Stimulated activated naive CD8-positive, alpha-beta T cell treated with anti-CD3 and anti-CD28 coated beads, Interleukin-15, amount 100 ng/mL, for 72 hours (primary cell): ENCODE results near the gene NCBP1.
A peak's percentile ranks its signal among the peaks of the same experiment; 100 is the strongest.
"Not testable (repeated sequence)": the region's sequence is repeated elsewhere in the genome, so short reads cannot be mapped to it uniquely, and the experiment has no call there.

Source experiments
- ATAC-seq: fragments of 150-1000 bp; cut with Tn5 transposase; 2 replicates; pipeline ENCODE4 v1.10.0; 2021; ENCODE audit warnings: mild to moderate bottlenecking, moderate library complexity
- DNase-seq, 2 donors: peaks; one replicate each; pipeline ENCODE4 v3.0.0; 2021 to 2022
- H3K27ac Mint-ChIP-seq, 2 donors: one replicate each; pipeline ENCODE4 v1.8.0; 2022; ENCODE audit warnings: mild to moderate bottlenecking in 2 of 2, mixed read lengths in 2 of 2, moderate library complexity in 2 of 2
- H3K27me3 Mint-ChIP-seq: one replicate; pipeline ENCODE4 v1.8.0; 2022; ENCODE audit warnings: mixed read lengths
- H3K4me1 Mint-ChIP-seq: one replicate; pipeline ENCODE4 v1.8.0; 2022; ENCODE audit warnings: mild to moderate bottlenecking, mixed read lengths
- H3K4me3 Mint-ChIP-seq, 2 donors: one replicate each; pipeline ENCODE4 v1.8.0; 2022; ENCODE audit warnings: mild to moderate bottlenecking in 2 of 2, mixed read lengths in 2 of 2, moderate library complexity in 1 of 2
- H3K9me3 Mint-ChIP-seq, 2 donors: one replicate each; pipeline ENCODE4 v1.8.0; 2022; ENCODE audit warnings: mixed read lengths in 2 of 2

The NCBP1 gene

GRCh38 chr9:97632985-97633858 is at the start of gene NCBP1, which contains the start of gene TSTD2:
Gene NCBP1, plus strand, starts transcription at chr9:97633821. Its CDS starts 61 bp downstream, at chr9:97633882.
Gene TSTD2, minus strand, starts transcription at chr9:97633368. Its CDS starts 5,806 bp downstream, at chr9:97627562.
- Mint-ChIP-seq H3K9me3 (no peaks in the 10 kb centered on the region), H3K27me3 (no peaks in the 10 kb centered on the region), H3K4me3 (peak within 1 kb of the TSS; percentile 91 to 98), H3K27ac (peak within 1 kb of the TSS; percentile 98), H3K4me1 (peaks cover 66% of the 10 kb centered on the region)
- ATAC-seq = peak; percentile 93
- peak; percentile 98 for DNase-seq

DNA sequence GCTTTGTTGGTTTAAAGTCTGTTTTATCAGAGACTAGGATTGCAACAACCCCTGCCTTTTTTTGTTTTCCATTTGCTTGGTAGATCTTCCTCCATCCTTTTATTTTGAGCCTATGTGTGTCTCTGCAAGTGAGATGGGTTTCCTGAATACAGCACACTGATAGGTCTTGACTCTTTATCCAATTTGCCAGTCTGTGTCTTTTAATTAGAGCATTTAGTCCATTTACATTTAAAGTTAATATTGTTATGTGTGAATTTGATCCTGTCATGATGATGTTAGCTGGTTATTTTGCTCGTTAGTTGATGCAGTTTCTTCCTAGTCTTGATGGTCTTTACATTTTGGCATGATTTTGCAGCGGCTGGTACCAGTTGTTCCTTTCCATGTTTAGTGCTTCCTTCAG is 48.8 kb upstream of the NCBP1 start:
- not testable (repeated sequence) for H3K27ac Mint-ChIP-seq
- peaks cover 0 to 14% of the 10 kb centered on the region in 2 donors for H3K9me3 Mint-ChIP-seq

GRCh38 chr9:97586909-97587308 is 46.7 kb upstream of the NCBP1 start:
- not testable (repeated sequence) for DNase-seq, ATAC-seq, H3K4me3 Mint-ChIP-seq, H3K4me1 Mint-ChIP-seq, H3K27ac Mint-ChIP-seq, H3K27me3 Mint-ChIP-seq
- H3K9me3 Mint-ChIP-seq = peaks cover 0 to 11% of the 10 kb centered on the region in 2 donors

More for the DNA sequence above, 48.8 kb upstream of the NCBP1 start:
- not testable (repeated sequence) for H3K27me3 Mint-ChIP-seq, H3K4me1 Mint-ChIP-seq, DNase-seq, ATAC-seq, H3K4me3 Mint-ChIP-seq

- H3K27ac Mint-ChIP-seq = no peak overlapping the region
- H3K4me1 Mint-ChIP-seq = no peaks in the 10 kb centered on the region
- no peak for ATAC-seq
- no peak for DNase-seq
- no peak overlapping the region for H3K4me3 Mint-ChIP-seq
- H3K27me3 Mint-ChIP-seq = peaks cover 7% of the 10 kb centered on the region
- H3K9me3 Mint-ChIP-seq = peaks cover 0 to 11% of the 10 kb centered on the region in 2 donors
Observed at GRCh38 chr9:97591535-97591934, 42.1 kb upstream of the NCBP1 start.

GRCh38 chr9:97592126-97592525 is 41.5 kb upstream of the NCBP1 start:
- ATAC-seq = no peak
- H3K4me1 Mint-ChIP-seq = no peaks in the 10 kb centered on the region
- H3K4me3 Mint-ChIP-seq = no peak overlapping the region
- no peak overlapping the region for H3K27ac Mint-ChIP-seq
- H3K9me3 Mint-ChIP-seq = peaks cover 0 to 6% of the 10 kb centered on the region in 2 donors
- peaks cover 7% of the 10 kb centered on the region for H3K27me3 Mint-ChIP-seq
- DNase-seq = no peak

- DNase-seq = no peak
- ATAC-seq = no peak
- H3K27me3 Mint-ChIP-seq = peaks cover 7% of the 10 kb centered on the region
- H3K4me3 Mint-ChIP-seq = no peak overlapping the region
- no peak overlapping the region for H3K27ac Mint-ChIP-seq
- peaks cover 7% of the 10 kb centered on the region for H3K4me1 Mint-ChIP-seq
- no peaks in the 10 kb centered on the region for H3K9me3 Mint-ChIP-seq
Observed at GRCh38 chr9:97593960-97594359, 39.7 kb upstream of the NCBP1 start.

DNA sequence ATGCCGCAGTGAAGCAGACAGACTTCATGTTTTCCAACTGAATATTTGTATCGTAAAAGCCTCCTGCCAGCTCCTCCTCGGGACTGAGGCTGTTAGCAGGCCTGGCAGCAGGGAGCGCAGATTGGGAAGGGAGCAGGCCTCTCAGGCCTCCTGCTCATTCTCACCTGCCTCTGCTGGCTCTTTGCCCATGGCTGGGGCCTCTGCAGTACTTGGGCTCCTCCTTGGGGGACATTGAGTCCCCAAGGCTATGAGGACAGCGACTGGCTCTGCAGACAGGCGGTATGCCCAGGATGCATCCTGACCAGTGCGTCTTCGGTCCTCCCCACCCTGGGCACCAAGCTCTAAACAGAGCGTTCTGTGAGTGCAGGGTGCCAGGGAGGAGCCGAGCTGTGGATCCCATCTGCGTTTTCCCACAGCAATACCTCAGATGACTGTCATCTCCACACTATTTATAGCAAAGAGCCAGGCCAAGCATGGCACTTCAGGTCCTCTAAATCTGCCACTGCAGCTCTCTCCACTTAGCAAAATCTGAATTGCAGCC is 39.2 kb upstream of the NCBP1 start:
- Mint-ChIP-seq H3K9me3 (no peaks in the 10 kb centered on the region), H3K4me3 (no peak overlapping the region), H3K4me1 (peaks cover 7% of the 10 kb centered on the region), H3K27ac (no peak overlapping the region), H3K27me3 (peaks cover 7% of the 10 kb centered on the region)
- DNase-seq (no peak), ATAC-seq (no peak)

DNA sequence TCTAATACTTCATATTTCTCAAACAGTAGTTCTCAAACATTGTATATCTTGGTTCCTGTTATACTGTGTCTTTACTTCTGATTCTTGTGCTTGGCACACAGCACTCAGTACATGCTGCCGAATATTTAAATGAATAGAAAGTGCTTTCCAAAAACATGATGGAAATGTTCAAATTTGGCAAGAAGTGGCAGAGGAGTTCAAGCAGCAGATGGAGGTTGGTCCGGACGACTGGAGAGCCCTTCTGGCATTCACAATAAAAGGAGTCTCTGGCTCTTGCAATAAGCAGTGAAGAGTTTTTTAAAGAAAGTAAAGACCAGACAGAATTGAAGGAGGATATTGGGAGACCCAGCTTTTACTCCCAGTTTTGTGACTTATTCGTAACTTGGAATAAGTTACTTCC is 36.7 kb upstream of the NCBP1 start:
- ATAC-seq = no peak
- peaks cover 7% of the 10 kb centered on the region for H3K4me1 Mint-ChIP-seq
- no peaks in the 10 kb centered on the region for H3K9me3 Mint-ChIP-seq
- no peak overlapping the region for H3K27ac Mint-ChIP-seq
- no peak overlapping the region for H3K4me3 Mint-ChIP-seq
- no peak for DNase-seq
- no peaks in the 10 kb centered on the region for H3K27me3 Mint-ChIP-seq

DNA sequence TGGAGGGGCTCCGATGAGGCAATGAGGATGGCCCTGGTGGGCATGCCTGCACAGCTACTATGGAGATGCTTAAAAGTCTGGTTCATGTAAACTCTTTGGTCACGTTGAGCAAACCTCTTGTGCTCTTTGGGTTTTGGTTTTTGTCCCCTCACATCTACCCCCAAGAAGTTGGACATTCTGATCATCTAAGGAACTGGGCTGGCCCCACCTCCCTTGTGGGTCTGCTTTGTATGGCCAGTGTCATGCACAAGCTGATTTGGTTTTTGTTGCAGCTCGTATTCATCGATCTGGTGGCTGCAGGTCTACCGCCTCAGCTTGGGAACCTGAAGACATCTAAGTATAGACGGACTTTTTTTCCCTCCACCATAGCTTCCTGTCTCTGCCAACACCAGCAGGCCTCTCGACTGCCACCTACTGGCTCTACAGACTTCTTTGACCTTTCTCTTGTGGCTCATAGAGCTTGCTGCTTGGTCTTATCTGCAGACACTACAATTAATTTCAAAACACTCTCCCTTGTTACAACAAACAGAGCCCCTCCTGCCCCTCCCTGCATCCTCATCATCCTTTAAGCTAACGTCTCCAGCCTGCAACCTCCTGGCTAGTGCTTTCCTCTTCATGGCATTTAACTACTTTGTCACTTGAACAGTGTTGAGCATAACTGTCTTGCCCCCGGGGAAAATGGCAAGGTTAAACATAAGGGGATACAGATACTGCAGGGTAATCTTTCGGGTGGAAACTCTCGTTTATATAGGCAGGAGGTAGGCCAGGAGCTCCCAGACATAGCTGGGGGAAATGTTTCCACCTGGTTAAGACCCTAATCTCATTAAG is 34.9 kb upstream of the NCBP1 start:
- Mint-ChIP-seq H3K27me3 (no peaks in the 10 kb centered on the region), H3K9me3 (no peaks in the 10 kb centered on the region), H3K4me1 (peaks cover 7% of the 10 kb centered on the region), H3K4me3 (peak overlapping the region in 1 of 2 donors; percentile 61), H3K27ac (peak overlapping the region; percentile 72 to 74)
- DNase-seq = peak; percentile 58 to 70
- peak; percentile 93 for ATAC-seq

GRCh38 chr9:97599314-97599846 is 34.2 kb upstream of the NCBP1 start:
- no peaks in the 10 kb centered on the region for H3K27me3 Mint-ChIP-seq
- H3K9me3 Mint-ChIP-seq = no peaks in the 10 kb centered on the region
- ATAC-seq (no peak), DNase-seq (no peak)
- no peak overlapping the region for H3K4me3 Mint-ChIP-seq
- peaks cover 7% of the 10 kb centered on the region for H3K4me1 Mint-ChIP-seq
- H3K27ac Mint-ChIP-seq = no peak overlapping the region

DNA sequence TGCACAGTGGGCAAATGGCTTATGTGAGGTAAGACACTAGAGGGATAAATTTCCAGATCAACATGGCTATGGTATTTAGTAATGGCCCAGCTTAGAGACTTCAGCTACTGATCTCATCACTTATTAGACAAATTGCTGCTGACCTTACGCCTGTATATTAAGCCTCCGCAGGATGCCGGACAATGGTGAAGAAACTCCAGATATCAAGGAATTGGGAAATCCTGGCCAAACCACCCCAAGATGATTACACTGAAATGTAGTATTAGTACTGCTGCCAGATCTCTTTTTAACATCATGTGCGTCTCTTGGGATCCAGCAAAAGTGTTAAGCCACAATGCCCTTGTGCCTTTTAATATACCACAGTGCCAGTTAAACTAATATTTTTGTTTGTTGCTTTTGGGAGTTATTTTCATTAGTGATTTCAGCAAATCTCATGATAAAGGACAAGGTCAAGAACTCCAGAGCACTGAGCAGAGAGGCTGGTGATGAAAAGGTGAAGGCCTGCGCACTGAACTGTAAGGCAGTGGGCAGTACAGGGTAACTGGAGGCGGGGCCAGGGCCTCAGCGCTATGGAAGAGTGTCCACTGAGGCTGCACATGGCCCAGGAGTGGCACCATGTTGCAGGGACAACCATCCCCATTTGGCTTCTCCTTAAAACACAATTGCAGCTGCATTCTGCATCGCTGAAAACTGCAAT is 32.9 kb upstream of the NCBP1 start:
- Mint-ChIP-seq H3K9me3 (no peaks in the 10 kb centered on the region), H3K27ac (no peak overlapping the region), H3K4me3 (no peak overlapping the region), H3K27me3 (no peaks in the 10 kb centered on the region), H3K4me1 (peaks cover 7% of the 10 kb centered on the region)
- ATAC-seq = no peak
- DNase-seq = no peak

- H3K9me3 Mint-ChIP-seq = no peaks in the 10 kb centered on the region
- ATAC-seq (no peak), DNase-seq (no peak)
- H3K4me3 Mint-ChIP-seq = no peak overlapping the region
- H3K27ac Mint-ChIP-seq = no peak overlapping the region
- peaks cover 7% of the 10 kb centered on the region for H3K4me1 Mint-ChIP-seq
- H3K27me3 Mint-ChIP-seq = no peaks in the 10 kb centered on the region
Observed at GRCh38 chr9:97601228-97601898, 32.3 kb upstream of the NCBP1 start.

GRCh38 chr9:97602430-97602829 is 31.2 kb upstream of the NCBP1 start:
- ATAC-seq (no peak), DNase-seq (no peak)
- Mint-ChIP-seq H3K27me3 (no peaks in the 10 kb centered on the region), H3K4me1 (peaks cover 7% of the 10 kb centered on the region), H3K9me3 (no peaks in the 10 kb centered on the region), H3K27ac (no peak overlapping the region), H3K4me3 (no peak overlapping the region)

- Mint-ChIP-seq H3K9me3 (no peaks in the 10 kb centered on the region), H3K4me3 (no peak overlapping the region), H3K27ac (no peak overlapping the region), H3K27me3 (no peaks in the 10 kb centered on the region), H3K4me1 (no peaks in the 10 kb centered on the region)
- DNase-seq = no peak
- ATAC-seq = no peak
Observed at GRCh38 chr9:97604901-97605645, 28.5 kb upstream of the NCBP1 start.
